HG03095 (cell line): Measurements from ENCODE around the gene PAQR3.

Source experiments
- ATAC-seq: cut with Tn5 transposase; IDR thresholded peaks from one replicate; pipeline ENCODE4 v1.9.1; 2021; ENCODE audit warnings: moderate library complexity; ENCODE audit not compliant: unreplicated experiment

The PAQR3 gene

GRCh38 chr4:78863991-78864390 is 75.2 kb downstream of the PAQR3 start:
- no peak for ATAC-seq

- peak; percentile 70 for ATAC-seq
Measured at GRCh38 chr4:78863254-78863869, 75.9 kb downstream of the PAQR3 start.

GRCh38 chr4:78862314-78862737 is 76.9 kb downstream of the PAQR3 start:
- no peak for ATAC-seq
